HG02885 (cell line): ENCODE measurements around the gene CPM.
A peak's percentile ranks its signal among the peaks of the same experiment; 100 is the strongest.

ENCODE experiments used
- ATAC-seq: cut with Tn5 transposase; IDR thresholded peaks from one replicate; pipeline ENCODE4 v1.9.1; 2021; ENCODE audit warnings: mild to moderate bottlenecking; ENCODE audit not compliant: unreplicated experiment, poor library complexity

CPM gene

GRCh38 chr12:68910128-68910527 lies 22.8 kb downstream of the CPM start:
- ATAC-seq, result no peak

GRCh38 chr12:68908076-68908475 lies 24.9 kb downstream of the CPM start:
- no peak for ATAC-seq

- ATAC-seq, result no peak
Observed at GRCh38 chr12:68905733-68906132, 27.2 kb downstream of the CPM start.

- ATAC-seq, result peak; percentile 82
Observed at GRCh38 chr12:68904351-68904962, 28.5 kb downstream of the CPM start.

GRCh38 chr12:68903511-68903910 lies 29.5 kb downstream of the CPM start:
- ATAC-seq, result no peak

- ATAC-seq, result no peak
Observed at GRCh38 chr12:68901551-68901950, 31.4 kb downstream of the CPM start.

GRCh38 chr12:68901145-68901544 lies 31.8 kb downstream of the CPM start:
- ATAC-seq, result no peak

GRCh38 chr12:68900241-68900640 lies 32.7 kb downstream of the CPM start:
- ATAC-seq, result no peak

GRCh38 chr12:68899251-68899771 lies 33.7 kb downstream of the CPM start:
- no peak for ATAC-seq

GRCh38 chr12:68896881-68897540 lies 36.0 kb downstream of the CPM start:
- no peak for ATAC-seq

- no peak for ATAC-seq
Observed at GRCh38 chr12:68894276-68894855, 38.6 kb downstream of the CPM start.

- ATAC-seq, result no peak
Observed at GRCh38 chr12:68893741-68894140, 39.2 kb downstream of the CPM start.

- ATAC-seq, result no peak
Observed at GRCh38 chr12:68893201-68893600, 39.8 kb downstream of the CPM start.

- no peak for ATAC-seq
Observed at GRCh38 chr12:68891141-68891540, 41.8 kb downstream of the CPM start.

GRCh38 chr12:68890701-68891113 lies 42.3 kb downstream of the CPM start:
- ATAC-seq, result no peak

GRCh38 chr12:68888243-68888642 lies 44.7 kb downstream of the CPM start:
- ATAC-seq, result no peak

GRCh38 chr12:68887641-68888040 lies 45.3 kb downstream of the CPM start:
- no peak for ATAC-seq

GRCh38 chr12:68886636-68887572 lies 46.1 kb downstream of the CPM start:
- ATAC-seq, result no peak

- ATAC-seq, result no peak
Observed at GRCh38 chr12:68885381-68885780, 47.6 kb downstream of the CPM start.

- ATAC-seq, result no peak
Observed at GRCh38 chr12:68884251-68884650, 48.7 kb downstream of the CPM start.

- no peak for ATAC-seq
Observed at GRCh38 chr12:68883151-68883550, 49.8 kb downstream of the CPM start.
